GM21360 (cell line): ENCODE measurements around the gene FOXP1.

Experiments used
- ATAC-seq: cut with Tn5 transposase; IDR thresholded peaks from one replicate; pipeline ENCODE4 v1.9.1; 2021; ENCODE audit warnings: mild to moderate bottlenecking, moderate library complexity; ENCODE audit not compliant: unreplicated experiment

Gene FOXP1

DNA sequence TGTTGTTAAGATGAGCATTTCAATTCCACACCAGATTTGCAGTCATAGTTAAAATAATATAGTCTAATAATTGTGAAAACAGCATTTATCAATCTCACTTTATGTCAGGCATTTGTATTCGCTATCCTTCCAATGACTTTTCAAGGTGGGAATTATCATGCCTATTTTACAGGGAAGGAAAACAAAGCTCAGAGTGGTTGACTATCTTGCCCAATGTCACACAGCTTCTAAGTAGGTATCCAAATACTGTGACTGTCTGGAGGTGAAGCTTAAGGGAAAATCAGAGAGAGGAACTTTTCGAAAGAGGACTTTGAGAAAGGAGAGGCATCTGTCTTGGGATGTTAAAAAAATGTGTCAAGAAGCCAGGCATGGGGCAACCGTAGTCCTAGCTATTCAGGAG, 443.1 kb downstream of the FOXP1 start:
- no peak for ATAC-seq

DNA sequence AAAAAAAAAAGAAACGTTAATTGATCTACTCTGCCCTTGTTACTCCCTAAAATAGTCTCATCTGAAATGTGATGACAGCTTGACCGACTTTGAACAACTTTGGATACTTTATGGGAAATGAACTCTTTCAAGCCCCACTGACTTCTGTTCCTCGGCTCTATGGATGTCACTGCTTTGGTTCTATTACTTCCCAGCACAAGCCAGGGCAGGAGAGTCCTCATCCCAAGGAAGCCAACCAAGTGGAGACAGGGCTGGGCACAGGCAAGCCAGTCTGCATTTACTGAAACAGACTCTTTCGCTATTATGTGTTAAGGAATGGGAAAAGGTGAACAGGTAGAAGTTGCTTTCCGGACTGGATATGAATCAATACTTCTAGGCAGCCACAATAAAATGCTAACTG, 444.0 kb downstream of the FOXP1 start:
- ATAC-seq = no peak

DNA sequence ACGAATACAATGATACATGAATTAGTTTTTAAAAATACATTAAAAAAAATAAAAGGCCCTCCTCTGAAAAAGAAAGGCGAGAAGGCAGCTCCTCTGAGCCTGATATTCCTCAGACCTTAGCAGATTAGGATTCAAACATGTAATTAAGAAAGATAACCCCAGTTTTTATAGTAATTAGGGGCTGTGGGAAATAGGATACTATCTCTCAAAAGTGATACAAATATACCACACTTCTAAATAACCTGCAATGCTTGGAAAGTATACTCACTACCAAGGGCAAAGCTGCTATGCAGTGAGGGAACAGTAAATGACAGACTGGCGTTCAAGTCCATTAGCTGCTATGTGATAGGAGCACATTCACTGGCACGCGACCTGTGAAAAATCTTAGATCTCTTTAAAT, 445.1 kb downstream of the FOXP1 start:
- no peak for ATAC-seq

DNA sequence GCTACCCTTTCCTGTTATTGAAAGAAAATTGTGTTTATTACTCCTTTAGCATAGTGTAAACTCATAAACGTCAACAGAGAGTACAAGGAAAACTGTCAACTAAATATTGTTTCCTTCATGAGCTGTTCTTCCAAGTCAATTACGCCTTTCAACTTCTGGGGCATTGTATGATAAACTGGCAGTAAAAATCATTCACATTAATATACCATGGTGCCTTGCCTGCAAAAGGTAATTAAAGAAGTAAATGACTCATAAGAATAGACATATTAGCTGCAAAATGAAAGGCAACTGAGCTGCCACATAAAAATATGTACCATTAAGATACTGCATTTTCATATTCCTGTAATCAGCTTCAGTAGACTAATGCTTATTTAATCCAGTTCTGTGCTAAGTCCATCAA, 447.3 kb downstream of the FOXP1 start:
- no peak for ATAC-seq

GRCh38 chr3:71135373-71136088, 448.0 kb downstream of the FOXP1 start:
- ATAC-seq = no peak

DNA sequence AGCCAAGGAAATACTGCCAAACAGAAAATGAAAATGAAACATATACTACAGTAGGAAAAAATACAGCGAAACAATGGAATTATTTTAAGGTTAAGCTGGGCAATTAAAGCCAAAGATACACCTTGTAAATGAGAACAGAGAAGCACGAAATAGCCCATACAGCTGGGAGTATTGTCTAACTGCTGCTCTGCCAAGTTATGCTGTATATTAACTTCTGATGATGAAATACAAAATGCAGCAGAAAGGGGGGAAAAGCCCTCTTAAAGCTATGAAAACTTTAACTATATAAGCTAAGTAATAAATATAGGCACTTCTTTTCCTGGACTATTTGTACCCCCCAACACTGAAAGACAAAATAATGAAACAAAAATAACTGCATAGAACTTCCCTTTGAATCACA, 449.0 kb downstream of the FOXP1 start:
- no peak for ATAC-seq

- ATAC-seq = no peak
These were observed 449.7 kb downstream of the FOXP1 start for GRCh38 chr3:71133865-71134264.

- no peak for ATAC-seq
These were observed 450.4 kb downstream of the FOXP1 start for GRCh38 chr3:71132995-71133730.

DNA sequence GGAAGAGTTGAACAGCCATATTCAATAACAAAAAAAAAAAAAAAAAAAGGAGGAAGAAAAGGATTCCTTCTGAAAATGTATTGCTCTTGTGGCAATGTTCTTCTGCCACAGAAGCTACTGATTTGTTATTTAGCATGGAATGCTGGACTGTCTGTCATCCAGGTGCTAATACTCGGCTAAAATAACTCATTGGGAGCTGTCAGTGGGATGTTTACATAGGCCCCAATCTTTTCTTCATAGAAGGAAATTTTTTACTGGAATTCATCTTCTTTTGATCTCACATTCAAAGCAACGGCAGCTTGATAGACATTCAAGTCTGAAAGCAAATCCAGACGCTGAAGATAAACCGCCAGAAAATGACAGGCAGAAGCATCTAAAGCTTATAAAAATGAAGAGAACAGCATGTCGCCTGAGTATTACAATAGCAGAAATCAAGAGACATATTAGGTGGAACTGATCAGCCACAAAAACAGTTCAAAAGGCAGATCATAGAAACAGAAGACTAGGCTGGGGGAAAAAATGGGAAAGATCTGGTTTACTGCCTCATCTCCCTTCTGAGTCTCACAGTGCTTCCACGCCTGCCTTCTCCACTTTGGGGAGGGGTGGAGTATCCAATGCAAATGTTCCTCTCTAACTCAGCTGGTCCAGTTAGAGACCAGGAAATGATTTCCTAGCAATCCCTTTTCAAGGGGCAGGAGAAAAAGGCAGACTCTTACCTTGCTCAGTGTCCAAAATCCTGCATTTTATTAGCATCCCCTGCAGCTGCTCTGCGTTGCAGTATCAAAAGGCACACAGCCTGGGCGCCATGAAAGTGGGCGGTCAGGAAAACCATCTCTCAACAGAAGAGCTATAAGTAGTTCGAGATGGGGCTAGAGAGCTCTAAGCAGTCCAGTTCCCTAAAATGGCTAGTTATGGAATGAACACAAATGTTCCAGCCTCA, 451.9 kb downstream of the FOXP1 start:
- no peak for ATAC-seq

- no peak for ATAC-seq
These were observed 452.8 kb downstream of the FOXP1 start for GRCh38 chr3:71130471-71131374.

DNA sequence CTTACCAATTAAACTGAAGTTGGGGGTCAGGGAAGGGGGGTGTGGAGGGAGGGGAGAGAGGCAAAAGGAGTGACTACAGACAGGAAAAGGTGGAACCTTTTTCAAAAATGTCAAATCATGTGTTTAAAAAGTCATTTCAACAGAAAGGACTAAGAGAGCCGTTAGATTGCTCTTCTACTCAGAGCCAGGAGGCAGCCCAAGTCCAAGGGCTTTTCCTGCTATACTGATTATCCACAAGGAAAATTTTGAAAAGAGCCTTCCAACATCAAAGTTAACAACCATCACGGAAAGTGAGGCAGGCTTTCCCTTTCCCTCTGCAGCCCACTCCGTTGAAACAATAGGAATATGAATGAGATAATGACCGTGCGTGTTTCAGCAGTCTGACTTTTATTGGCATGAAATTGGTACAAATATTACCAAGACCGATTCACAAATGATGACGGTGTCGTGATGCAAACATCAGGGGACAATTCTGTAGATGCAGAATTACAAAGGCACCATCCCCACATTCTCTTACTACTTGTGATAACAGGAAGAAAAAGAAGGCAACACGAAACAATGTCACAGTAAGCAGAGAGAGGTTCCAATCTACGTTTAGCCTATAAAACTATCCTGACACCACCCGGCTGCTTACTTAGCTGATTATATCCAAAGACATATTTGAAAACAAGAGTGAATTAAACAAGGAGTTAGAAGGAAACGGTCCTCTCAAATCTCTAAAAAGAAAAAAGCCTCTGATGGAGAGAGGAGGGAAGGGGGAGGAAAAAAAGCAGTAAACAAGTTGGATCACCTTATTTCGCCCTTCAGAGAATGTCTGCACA, 453.7 kb downstream of the FOXP1 start:
- ATAC-seq = no peak

DNA sequence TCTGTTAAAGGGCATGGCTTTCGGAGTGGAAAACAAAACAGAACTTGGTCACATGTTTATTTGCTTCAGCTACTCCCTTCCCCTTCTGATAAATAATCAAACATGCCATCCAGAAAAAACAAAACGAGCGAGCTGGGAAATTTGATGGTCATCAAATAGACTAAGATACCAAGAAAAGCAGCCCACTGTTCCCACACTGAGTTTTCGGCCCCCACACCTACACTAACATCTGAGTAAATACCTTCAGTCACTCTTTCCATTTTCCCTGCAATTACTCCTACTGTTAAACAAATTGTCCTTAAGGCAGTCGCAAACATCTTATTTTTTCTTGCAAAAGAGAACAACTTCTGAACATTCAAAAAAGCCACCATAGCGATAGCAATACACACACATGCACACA, 454.6 kb downstream of the FOXP1 start:
- no peak for ATAC-seq

GRCh38 chr3:71127844-71128243, 455.7 kb downstream of the FOXP1 start:
- ATAC-seq = no peak

DNA sequence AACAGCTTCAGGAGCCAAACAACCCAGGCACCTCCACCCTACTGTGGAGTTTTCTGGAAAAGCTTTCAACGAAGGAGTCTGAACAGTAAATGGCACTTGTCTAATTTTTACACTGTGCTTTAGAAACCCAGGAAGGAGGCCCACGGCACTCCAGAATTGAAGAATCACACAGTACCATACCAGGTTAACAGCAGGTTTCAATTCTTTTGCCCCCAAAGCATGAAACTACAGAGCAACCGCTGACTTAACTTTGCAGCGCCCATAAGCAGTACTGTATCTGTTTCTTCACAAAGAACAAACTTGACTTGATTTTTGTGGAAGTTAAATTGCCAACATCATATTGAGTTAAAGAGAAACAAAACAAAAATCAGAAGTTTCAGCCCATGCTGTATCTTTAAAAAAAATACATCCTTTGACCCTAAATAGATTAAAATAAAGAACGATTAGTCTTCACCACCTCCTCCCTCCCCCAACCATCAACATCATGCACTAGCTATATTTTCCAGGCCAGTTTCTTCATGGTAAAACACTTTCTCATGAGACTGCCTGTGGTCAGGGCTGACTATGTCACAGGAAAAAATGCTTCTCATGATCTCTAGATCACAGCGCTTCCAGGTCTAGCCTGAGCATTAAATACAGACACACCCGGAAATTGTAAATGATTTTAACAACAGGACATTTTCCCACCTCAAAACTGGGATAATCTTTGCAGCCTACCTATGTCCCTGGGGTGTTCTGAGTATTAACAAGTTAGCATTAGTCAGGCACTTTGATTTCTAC, 456.3 kb downstream of the FOXP1 start:
- no peak for ATAC-seq

GRCh38 chr3:71125738-71126137, 457.8 kb downstream of the FOXP1 start:
- no peak for ATAC-seq

- ATAC-seq = no peak
These were observed 459.5 kb downstream of the FOXP1 start for GRCh38 chr3:71124048-71124447.

GRCh38 chr3:71122641-71123040, 460.9 kb downstream of the FOXP1 start:
- ATAC-seq = no peak

DNA sequence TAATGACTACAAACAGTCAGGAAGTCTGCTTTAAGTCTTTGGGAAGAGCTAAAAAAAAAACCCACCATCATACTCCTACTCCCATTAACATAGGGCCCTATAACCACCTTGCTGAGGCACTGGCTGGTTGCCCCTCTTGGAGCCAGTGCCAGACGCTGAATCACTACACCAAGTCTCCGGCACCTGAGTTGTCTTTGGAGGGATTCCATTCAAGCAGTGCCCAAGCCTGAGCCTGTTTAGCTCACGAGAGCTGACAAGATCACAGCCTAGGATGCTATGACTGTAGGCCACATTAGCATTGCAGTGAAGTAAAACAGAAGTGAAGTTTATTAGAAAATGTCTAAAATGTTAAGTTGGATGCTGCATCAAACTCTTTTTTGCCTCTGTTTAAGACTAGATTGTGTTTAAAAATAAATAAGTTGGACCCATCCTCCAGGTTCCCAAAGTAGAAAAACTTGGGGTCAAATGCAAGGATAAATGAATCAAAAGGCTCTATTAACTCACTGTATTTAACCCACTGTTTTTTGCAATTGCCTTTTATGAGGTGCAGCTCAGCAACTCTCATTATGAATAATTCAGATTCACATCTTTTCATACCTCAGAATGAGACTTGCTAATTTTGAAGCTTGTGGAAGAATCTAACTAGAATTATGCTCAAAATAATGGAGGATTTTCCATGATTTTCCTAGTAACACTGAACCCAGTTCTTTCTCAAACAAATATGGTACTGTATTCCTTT, 461.9 kb downstream of the FOXP1 start:
- ATAC-seq = no peak
